Measurements from ENCODE around the gene SERP2. TPM values are rescaled to one million over a fixed set of nuclear protein-coding genes. Genes with fewer than 3 reads are reported as not detected.

The SERP2 gene
- total RNA-seq, 3 donors from 2014 or later: 3.3 to 6.0 (median 5.8) TPM

DNA sequence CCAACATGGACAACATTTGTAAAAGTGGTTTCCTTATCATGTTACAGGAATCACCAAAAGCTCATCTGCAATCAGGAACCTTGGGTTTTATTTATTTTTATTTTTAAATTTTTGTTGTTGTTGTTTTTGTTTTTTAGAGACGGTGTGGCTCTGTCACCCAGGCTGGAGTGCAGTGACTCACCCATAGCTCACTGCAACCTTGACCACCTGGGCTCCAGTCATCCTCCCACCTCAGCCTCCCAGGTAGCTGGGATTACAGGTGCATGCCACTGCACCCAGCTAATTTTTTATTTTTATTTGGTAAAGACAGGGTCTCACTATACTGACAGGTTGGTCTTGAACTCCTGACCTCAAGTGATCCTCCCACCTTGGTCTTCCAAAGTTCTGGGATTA, 13.6 kb upstream of the SERP2 start:
- DNase-seq (no peak), ATAC-seq (no peak)
- intact Hi-C loops (cut with DNase I, micrococcal nuclease): loop anchor here in 1 of 2 donors (10.0 kb wide), 1 partner anchor 45 kb away; no protein-coding TSS in a partner anchor
- Histone ChIP-seq H3K4me1 (ENCODE audit: low read depth) (peaks cover 5% of the 10 kb centered on the region), H3K4me3 (no peak overlapping the region), H3K9me3 (no peaks in the 10 kb centered on the region), H3K36me3 (ENCODE audit: low read depth) (no peaks in the 10 kb centered on the region)
- no peak for TF ChIP-seq CTCF (IDR thresholded peaks at IDR 0.05)

DNA sequence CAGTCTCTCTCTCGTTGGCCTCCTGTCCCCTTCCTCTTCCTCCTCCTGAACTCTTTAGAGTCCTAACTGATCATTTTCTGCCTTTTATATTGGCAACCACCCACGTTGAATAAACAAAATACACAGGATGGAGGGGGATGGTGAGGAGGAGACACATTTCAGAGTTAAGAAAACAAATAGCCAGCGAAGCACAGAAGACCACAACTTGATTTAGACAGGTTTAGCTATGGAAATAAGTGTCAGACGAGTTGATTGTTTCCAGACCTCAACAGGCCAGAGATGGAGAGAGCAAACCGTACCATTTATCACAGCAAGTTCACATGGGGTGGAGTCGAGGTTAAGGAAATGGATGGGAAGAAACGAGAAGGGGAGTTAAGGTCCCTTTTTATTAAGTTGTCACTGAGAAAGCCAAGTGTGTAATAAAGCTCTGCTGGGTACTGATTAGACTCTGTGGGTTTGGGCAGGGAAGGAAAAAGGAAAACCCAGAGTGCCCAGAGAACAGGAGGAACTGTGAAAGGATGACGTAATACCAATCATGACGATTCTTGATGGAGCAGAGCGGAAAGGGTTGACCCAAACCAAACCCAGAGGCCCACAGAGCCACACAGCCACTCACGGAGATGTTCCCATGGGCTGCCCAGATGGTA, 11.1 kb upstream of the SERP2 start:
- H3K4me1 ChIP-seq (ENCODE audit: low read depth): peaks cover 24% of the 10 kb centered on the region
- intact Hi-C loops (cut with DNase I, micrococcal nuclease): loop anchor here in 1 of 2 donors (10.0 kb wide), 1 partner anchor 48 kb away; no protein-coding TSS in a partner anchor
- DNase-seq (no peak), ATAC-seq (no peak)
- TF ChIP-seq CTCF (IDR thresholded peaks at IDR 0.05): no peak
- H3K9me3 ChIP-seq: no peaks in the 10 kb centered on the region
- H3K36me3 ChIP-seq (ENCODE audit: low read depth): peaks cover 5% of the 10 kb centered on the region
- no peak overlapping the region for H3K4me3 ChIP-seq

- TF ChIP-seq CTCF (IDR thresholded peaks at IDR 0.05): no peak
- Histone ChIP-seq H3K9me3 (no peaks in the 10 kb centered on the region), H3K36me3 (ENCODE audit: low read depth) (peaks cover 5% of the 10 kb centered on the region), H3K4me1 (ENCODE audit: low read depth) (peaks cover 36% of the 10 kb centered on the region), H3K4me3 (no peak overlapping the region)
- intact Hi-C loops (cut with DNase I, micrococcal nuclease): loop anchor here in 1 of 2 donors (10.0 kb wide), 1 partner anchor 49 kb away; no protein-coding TSS in a partner anchor
- DNase-seq: no peak
- ATAC-seq: no peak
Observed at GRCh38 chr13:44363631-44364344, 9.8 kb upstream of the SERP2 start.

DNA sequence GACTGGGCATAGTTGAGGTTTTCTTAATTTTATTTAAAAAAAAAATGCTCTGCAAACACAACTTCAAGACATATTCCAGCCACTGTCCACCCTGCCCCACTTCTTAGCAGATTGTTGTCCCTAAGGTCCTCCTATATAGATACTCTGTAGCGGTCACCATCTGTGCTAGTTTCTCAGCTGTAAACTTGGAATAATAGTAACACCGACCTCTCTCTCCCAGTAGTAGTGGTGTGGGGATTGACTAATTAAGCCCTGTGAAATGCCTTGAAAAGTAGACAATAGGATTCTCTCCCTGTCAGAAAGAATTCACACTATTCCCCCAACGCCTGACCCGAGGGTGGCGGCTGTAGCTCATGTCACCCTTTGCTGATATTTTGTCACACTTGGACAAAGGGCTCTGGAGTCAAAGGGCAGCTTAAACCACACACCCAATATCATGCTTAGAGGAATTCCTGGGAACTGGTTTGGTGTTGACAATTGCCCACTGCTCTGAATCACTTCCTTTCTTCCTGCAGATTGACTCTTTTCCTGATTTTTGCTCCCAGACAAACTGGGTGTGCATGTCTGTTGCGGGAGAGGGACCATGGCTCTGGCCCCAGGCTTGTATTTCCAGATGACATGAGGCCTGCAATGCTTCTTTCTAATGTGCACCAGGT, 9.2 kb upstream of the SERP2 start:
- DNase-seq (no peak), ATAC-seq (peak; percentile 27)
- no peak for TF ChIP-seq CTCF (IDR thresholded peaks at IDR 0.05)
- intact Hi-C loops (cut with DNase I, micrococcal nuclease): loop anchor here in 1 of 2 donors (10.0 kb wide), 1 partner anchor 50 kb away; no protein-coding TSS in a partner anchor
- H3K36me3 ChIP-seq (ENCODE audit: low read depth): peaks cover 5% of the 10 kb centered on the region
- no peaks in the 10 kb centered on the region for H3K9me3 ChIP-seq
- H3K4me3 ChIP-seq: no peak overlapping the region
- peaks cover 42% of the 10 kb centered on the region for H3K4me1 ChIP-seq (ENCODE audit: low read depth)

DNA sequence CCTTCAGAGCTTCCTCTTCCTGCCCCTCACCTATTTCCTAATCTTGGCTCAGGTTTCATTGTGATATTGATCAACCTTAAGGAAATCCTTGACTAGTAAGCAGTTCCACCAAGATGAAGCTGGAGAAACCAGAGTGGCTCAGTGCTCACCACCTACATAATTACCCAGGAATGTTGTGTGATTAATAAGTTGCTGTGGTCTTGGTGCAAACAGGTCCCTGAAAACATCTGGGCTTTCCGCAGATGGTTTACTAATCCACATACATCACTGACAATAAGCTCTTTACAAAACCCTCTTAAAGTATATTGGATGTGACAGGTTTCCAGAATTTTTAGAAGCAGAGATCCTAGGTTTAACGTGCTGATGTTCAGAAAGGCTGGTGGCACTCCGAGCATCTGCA, 8.6 kb upstream of the SERP2 start:
- ATAC-seq (no peak), DNase-seq (no peak)
- Histone ChIP-seq H3K4me1 (ENCODE audit: low read depth) (peaks cover 45% of the 10 kb centered on the region), H3K36me3 (ENCODE audit: low read depth) (peaks cover 5% of the 10 kb centered on the region), H3K9me3 (no peaks in the 10 kb centered on the region), H3K4me3 (no peak overlapping the region)
- TF ChIP-seq CTCF (IDR thresholded peaks at IDR 0.05): no peak
- intact Hi-C loops (cut with DNase I, micrococcal nuclease): loop anchor here in 1 of 2 donors (10.0 kb wide), 1 partner anchor 50 kb away; no protein-coding TSS in a partner anchor

Measured in mucosa of descending colon (tissue), 3 donors.